ENCODE data around the gene SMC1B. TPM values are rescaled to one million over a fixed set of nuclear protein-coding genes. Genes with fewer than 3 reads are reported as not detected.

Gene SMC1B, protein sequence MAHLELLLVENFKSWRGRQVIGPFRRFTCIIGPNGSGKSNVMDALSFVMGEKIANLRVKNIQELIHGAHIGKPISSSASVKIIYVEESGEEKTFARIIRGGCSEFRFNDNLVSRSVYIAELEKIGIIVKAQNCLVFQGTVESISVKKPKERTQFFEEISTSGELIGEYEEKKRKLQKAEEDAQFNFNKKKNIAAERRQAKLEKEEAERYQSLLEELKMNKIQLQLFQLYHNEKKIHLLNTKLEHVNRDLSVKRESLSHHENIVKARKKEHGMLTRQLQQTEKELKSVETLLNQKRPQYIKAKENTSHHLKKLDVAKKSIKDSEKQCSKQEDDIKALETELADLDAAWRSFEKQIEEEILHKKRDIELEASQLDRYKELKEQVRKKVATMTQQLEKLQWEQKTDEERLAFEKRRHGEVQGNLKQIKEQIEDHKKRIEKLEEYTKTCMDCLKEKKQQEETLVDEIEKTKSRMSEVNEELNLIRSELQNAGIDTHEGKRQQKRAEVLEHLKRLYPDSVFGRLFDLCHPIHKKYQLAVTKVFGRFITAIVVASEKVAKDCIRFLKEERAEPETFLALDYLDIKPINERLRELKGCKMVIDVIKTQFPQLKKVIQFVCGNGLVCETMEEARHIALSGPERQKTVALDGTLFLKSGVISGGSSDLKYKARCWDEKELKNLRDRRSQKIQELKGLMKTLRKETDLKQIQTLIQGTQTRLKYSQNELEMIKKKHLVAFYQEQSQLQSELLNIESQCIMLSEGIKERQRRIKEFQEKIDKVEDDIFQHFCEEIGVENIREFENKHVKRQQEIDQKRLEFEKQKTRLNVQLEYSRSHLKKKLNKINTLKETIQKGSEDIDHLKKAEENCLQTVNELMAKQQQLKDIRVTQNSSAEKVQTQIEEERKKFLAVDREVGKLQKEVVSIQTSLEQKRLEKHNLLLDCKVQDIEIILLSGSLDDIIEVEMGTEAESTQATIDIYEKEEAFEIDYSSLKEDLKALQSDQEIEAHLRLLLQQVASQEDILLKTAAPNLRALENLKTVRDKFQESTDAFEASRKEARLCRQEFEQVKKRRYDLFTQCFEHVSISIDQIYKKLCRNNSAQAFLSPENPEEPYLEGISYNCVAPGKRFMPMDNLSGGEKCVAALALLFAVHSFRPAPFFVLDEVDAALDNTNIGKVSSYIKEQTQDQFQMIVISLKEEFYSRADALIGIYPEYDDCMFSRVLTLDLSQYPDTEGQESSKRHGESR
- total RNA-seq = under 1 TPM in 1 of 4 donors, not detected in 3; 0.17 TPM

DNA sequence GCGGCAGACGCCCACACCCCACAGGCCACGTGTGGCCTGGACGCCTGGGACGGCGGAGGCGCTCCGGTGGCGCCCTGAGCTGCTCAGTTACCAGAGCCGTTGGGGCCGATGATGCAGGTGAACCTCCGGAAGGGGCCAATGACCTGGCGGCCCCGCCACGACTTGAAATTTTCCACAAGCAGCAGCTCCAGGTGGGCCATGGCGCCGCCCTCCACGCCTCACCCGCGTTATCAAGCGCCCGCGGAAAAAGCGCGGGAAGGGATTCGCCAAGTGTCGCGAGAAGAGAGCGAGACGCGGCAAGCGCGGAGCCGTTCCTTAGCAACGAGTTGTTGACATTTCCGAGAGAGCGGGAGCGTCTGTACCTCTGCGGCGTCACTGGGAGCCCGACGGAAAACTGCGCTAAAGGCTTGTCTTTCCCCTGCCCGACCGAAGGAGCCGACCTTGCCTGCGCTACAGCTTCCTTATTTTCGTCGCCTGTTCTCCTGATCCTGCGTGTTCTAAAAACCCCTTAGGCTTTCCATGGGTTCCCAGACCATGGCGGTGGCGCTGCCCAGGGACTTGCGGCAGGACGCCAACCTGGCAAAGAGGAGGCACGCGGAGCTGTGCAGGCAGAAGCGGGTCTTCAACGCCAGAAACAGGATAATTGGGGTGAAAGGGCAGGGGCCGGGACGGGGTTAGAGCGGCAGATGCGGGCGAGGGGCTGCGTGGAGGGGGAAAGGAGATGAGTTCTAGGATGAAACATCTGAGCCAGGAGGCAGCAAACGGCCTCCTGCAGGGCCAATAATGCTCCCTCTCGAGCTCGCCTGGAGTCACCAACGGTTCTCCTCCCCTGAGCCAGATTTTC is at the start of gene SMC1B, which contains the start of gene RIBC2:
SMC1B (minus strand) TSS at position 232 of the 844 bp plus-strand sequence; CDS start at position 200, 32 bp downstream.
RIBC2 (plus strand) TSS at position 326 of the 844 bp plus-strand sequence; CDS start at position 520, 194 bp downstream.
- no peak for TF ChIP-seq CTCF (IDR thresholded peaks at IDR 0.05; ENCODE audit: low read depth)

DNA sequence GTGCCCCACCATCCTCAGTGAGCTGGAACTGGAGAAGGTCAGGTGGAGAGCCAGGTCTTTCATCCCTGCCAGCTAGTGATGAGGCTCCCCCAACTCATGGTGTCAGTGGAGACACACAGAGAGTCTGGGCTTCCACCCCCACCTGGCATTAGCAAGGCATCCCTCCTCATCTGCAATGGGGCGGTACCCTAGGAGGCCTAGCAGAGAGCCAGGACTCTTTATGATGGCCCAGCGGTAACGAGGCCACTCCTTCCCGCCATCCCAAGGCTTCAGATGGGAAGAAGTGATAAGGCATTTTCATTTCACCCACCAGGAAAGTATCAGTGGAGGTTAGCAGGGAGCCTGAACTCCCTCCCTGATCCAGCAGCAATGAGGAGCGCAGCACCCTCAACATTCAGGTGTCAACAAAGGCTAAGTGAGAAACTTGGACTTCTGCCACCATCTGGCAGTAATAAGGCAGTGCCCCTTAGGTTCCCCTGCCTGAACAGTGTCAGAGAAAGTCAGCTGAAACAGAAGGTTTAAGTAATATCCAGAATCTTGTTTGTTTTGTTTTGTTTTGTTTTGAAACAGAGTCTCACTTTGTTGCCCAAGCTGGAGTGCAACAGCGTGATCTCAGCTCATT is 48.7 kb upstream of the SMC1B start:
- TF ChIP-seq CTCF (IDR thresholded peaks at IDR 0.05; ENCODE audit: low read depth) = no peak

GRCh38 chr22:45460288-45461109 is 47.1 kb upstream of the SMC1B start:
- no peak for TF ChIP-seq CTCF (IDR thresholded peaks at IDR 0.05; ENCODE audit: low read depth)

GRCh38 chr22:45459235-45459634 is 45.8 kb upstream of the SMC1B start:
- TF ChIP-seq CTCF (IDR thresholded peaks at IDR 0.05; ENCODE audit: low read depth) = no peak

DNA sequence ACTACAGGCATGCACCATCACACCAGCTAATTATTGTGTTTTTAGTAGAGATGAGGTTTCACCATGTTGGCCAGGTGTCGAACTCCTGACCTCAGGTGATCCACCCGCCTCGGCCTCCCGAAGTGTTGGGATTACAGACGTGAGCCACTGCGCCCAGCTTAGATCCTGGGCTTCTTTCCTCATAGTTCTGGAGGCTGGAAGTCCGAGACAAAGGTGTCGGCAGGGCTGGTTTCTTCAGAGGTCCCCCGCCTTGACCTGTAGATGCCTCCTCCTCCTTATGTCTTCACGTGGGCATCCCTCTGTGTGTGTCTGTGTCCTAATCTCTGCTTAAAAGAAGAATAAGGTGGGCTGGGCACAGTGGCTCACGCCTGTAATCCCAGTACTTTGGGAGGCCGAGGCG is 45.1 kb upstream of the SMC1B start:
- no peak for TF ChIP-seq CTCF (IDR thresholded peaks at IDR 0.05; ENCODE audit: low read depth)
